ENCODE results near the gene ITPK1. TPM values are rescaled to one million over a fixed set of nuclear protein-coding genes. Genes with fewer than 3 reads are reported as not detected.

Gene ITPK1
- total RNA-seq, 2 experiments from 2014 or later: 63.7 to 71.0 TPM

DNA sequence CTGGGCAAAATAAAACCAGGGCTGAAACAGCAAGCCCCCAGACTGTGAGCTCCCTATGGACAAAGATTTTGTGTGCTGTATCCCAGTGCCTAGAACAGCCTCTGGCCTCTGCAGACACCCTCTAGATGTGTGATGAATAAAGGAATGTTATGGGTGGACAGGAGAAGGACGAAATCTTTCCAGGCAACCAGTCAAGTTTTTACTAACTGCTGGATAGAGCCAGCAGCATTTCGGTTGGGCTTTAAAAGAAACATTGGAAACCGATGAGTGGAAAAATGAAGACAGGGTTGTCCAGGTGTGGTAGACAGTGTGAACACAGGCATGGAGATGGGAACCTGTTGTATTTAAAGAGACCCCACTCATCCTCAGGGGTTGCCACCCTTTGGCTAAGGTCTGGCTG lies 188.8 kb downstream of the ITPK1 start:
- H3K4me1 Mint-ChIP-seq: no peaks in the 10 kb centered on the region
- H3K9me3 Mint-ChIP-seq: no peaks in the 10 kb centered on the region
- H3K27ac Mint-ChIP-seq: no peak overlapping the region
- H3K27me3 Mint-ChIP-seq: peaks cover 10% of the 10 kb centered on the region
- DNase-seq: no peak
- no peak overlapping the region for H3K4me3 Mint-ChIP-seq
- ChIA-PET POLR2A (no interaction called here), CTCF (no interaction called here)
- no peaks in the 10 kb centered on the region for H3K36me3 Mint-ChIP-seq (ENCODE audit: low read depth)

DNA sequence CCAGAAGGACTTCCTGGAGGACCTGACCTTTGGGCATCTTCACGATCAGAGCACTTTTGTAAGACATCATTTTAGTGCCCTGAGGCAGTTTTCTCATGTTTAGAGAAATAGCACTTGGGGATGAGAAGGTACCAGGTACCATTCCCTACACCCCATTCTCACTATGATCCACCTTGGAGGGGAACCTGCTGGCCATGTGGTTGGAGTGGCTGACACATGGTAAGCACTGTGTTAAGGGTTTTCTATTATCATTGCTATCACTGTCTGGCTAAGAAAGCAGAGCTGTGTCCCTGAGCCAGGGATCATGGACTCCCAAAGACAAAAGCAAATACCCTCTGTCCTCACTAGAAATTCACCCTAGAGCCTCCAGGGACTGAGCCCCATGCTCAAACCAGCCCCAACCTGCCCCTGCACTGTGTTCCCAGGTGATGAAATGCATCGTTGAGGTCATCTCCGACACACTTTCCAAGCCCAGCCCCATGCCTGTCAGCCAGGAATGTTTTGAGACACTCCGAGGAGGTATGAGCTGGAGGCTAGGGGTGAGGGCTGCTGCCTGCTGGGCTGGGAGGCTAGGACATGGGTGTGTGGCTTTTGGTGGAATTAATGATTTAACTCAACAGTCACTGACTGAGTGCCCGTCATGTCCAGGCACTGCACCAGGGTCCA lies 189.4 kb downstream of the ITPK1 start:
- no peak for DNase-seq
- Mint-ChIP-seq H3K27ac (no peak overlapping the region), H3K36me3 (ENCODE audit: low read depth) (no peaks in the 10 kb centered on the region), H3K9me3 (no peaks in the 10 kb centered on the region), H3K4me3 (no peak overlapping the region), H3K27me3 (peaks cover 13% of the 10 kb centered on the region), H3K4me1 (no peaks in the 10 kb centered on the region)
- ChIA-PET CTCF (no interaction called here), POLR2A (no interaction called here)

DNA sequence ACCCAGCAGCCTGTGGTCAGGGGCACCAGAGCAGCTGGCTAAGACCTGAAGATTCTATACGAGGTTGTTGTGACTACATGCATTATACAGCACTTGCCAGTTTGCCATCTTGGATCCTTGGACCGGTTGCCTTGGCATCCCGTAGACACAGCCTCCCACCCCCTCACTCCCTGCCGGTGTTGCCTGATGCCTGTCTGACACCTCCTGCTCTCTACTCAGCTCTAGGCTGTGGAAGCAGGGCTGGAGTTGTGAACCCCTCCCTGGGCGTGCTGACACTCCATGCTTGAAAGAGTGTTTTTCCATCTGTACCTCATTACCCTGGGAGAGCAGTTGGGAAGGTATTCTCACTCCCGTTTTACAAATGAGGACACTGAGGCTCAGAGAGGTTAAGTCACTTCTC lies 190.3 kb downstream of the ITPK1 start:
- Mint-ChIP-seq H3K27me3 (peaks cover 13% of the 10 kb centered on the region), H3K9me3 (no peaks in the 10 kb centered on the region), H3K27ac (no peak overlapping the region), H3K4me3 (no peak overlapping the region), H3K36me3 (ENCODE audit: low read depth) (no peaks in the 10 kb centered on the region), H3K4me1 (no peaks in the 10 kb centered on the region)
- no peak for DNase-seq
- ChIA-PET POLR2A (no interaction called here), CTCF (interaction anchor here (0.8 to 1.4 kb wide), 2 partner anchors 8 to 217 kb away, joined by 3 to 4 read pairs; no protein-coding TSS in a partner anchor)

DNA sequence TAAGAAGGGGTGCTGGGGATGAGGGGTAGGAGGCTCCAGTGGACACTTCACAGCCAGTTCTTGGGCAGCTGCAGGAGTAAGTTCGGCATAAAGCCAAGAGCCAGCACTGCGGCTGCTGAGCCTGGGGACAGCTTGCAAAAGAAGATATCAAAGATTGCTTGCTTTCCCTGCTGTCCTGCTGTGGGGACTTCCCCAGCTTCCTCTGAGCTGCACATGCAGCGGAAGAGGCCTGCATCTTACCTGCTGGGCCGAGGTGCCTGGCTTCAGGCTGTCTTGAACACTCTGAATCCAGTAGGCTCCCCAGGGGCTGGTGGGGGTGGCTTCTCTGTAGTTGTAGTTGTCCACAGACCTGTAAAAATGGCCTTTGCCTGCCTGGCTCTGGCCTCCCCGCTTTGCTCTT lies 191.5 kb downstream of the ITPK1 start:
- H3K27ac Mint-ChIP-seq: no peak overlapping the region
- no peaks in the 10 kb centered on the region for H3K9me3 Mint-ChIP-seq
- H3K4me3 Mint-ChIP-seq: no peak overlapping the region
- POLR2A ChIA-PET: no interaction called here
- DNase-seq: no peak
- CTCF ChIA-PET: interaction anchor here (1.3 kb wide), 1 partner anchor 10 kb away, joined by 3 read pairs; no protein-coding TSS in a partner anchor
- no peaks in the 10 kb centered on the region for H3K36me3 Mint-ChIP-seq (ENCODE audit: low read depth)
- peaks cover 13% of the 10 kb centered on the region for H3K27me3 Mint-ChIP-seq
- no peaks in the 10 kb centered on the region for H3K4me1 Mint-ChIP-seq

DNA sequence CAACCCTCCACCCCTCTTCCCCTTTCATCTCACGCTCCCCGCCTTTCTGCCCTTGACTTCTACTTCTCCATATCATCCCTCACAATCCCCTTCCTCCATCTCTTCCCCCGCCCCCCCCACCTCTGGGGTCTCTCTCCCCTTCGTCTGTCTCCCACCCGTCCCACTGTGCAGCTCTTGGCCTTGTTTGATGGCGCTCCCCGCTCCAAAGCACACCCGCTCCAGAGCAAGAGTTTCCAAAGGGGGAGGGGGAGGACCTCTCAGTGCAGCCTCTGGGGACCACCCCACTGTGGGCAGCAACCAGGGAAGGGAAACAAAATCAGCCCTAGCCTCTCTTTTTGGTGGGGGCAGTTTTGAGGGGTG lies 192.0 kb downstream of the ITPK1 start:
- Mint-ChIP-seq H3K27me3 (peaks cover 13% of the 10 kb centered on the region), H3K4me1 (no peaks in the 10 kb centered on the region), H3K9me3 (no peaks in the 10 kb centered on the region), H3K36me3 (ENCODE audit: low read depth) (no peaks in the 10 kb centered on the region), H3K27ac (no peak overlapping the region), H3K4me3 (no peak overlapping the region)
- POLR2A ChIA-PET: no interaction called here
- no peak for DNase-seq
- CTCF ChIA-PET: interaction anchor here (1.3 kb wide), 1 partner anchor 10 kb away, joined by 3 read pairs; no protein-coding TSS in a partner anchor

DNA sequence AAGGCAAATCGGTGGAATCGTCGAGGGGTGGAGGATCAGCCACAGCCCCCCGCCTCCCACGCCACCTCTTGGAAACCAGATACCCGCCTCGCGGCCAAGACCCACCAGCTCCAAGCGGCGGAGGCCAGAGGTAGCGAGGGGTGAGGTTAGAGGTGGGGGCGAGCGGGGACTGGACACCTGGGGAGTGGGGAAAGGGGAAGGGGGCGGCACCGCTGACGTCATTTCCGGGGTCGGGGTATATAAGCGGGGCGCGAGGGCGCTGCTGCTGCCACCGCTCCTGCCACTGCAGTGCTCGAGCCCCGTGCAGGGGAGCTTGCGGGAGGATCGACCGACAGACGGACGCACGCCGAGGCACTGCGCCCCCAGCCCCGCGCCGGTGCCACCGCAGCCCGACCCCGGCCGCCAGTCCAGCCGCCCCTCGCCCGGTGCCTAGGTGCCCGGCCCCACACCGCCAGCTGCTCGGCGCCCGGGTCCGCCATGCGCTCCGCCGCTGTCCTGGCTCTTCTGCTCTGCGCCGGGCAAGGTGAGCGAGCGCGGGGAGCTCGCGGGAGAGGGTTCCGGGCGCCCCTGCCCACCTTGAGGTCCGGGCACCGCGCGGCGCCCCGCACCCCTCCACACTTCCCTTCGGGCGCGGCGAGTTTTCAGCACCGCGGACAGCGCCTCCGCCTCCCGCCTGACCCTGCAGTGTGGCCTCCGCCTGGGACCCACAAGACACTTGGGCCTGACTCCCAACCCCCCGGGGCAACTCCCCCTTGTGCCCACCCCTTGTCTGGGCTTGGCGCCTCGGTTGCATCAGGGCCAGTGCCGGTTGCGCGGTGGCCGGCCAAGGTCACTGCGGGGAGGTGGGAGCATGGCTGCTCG lies 192.6 kb downstream of the ITPK1 start, which contains the start of gene CHGA:
Gene CHGA, plus strand, starts transcription at position 268 of the 861 bp plus-strand sequence. Its CDS starts 210 bp downstream, at position 478.
- Mint-ChIP-seq H3K9me3 (no peaks in the 10 kb centered on the region), H3K27me3 (peaks cover 13% of the 10 kb centered on the region), H3K4me3 (no peak within 1 kb of the TSS), H3K4me1 (no peaks in the 10 kb centered on the region), H3K27ac (no peak within 1 kb of the TSS), H3K36me3 (ENCODE audit: low read depth) (no peaks in the 10 kb centered on the region)
- ChIA-PET POLR2A (no interaction called here), CTCF (interaction anchor here (1.3 kb wide), 1 partner anchor 9 kb away, joined by 3 read pairs; no protein-coding TSS in a partner anchor)
- peak; percentile 64 for DNase-seq

DNA sequence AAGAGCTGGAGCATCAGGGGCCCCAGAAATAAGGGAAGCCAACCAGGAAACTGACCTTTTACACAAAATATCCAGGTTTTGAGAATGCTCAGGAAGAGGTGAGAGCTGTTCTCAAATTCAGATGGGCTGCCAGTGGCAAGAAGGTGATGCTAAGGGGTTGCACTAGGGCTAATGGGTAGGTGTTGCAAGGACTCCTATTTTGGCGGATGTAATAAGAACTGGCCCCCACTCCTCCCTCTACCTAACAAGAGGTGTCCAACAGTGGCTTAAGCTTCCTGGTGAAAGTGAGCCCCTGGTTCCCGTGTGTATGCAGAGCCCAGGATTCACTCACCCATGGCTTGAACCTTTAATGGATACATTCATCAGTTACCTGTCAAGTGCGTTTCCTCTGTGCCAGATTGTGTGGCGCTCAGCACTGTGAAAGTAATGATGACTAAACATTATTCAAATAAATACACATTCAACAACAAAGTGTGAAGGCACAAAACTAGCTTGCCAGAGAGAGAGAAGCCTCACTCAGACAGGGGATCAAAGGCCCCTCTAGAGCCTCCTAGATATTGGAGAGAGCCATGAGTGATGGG lies 193.5 kb downstream of the ITPK1 start:
- Mint-ChIP-seq H3K4me3 (no peak overlapping the region), H3K27ac (no peak overlapping the region), H3K36me3 (ENCODE audit: low read depth) (no peaks in the 10 kb centered on the region), H3K4me1 (no peaks in the 10 kb centered on the region), H3K27me3 (peaks cover 13% of the 10 kb centered on the region), H3K9me3 (no peaks in the 10 kb centered on the region)
- ChIA-PET CTCF (no interaction called here), POLR2A (no interaction called here)
- no peak for DNase-seq

DNA sequence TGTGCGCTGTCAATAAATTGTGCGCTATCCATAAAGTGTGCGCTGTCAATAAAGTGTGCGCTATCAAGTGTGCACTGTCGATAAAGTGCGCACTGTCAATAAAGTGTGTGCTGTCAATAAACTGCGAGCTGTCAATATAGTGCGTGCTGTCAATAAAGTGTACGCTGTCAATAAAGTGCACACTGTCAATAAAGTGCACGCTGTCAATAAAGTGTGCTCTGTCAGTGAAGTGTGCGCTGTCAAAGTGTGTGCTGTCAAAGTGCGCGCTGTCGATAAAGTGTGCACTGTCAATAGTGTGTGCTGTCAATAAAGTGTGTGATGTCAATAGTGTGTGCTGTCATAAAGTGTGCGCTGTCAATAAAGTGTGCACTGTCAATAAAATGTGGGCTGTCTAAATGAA lies 195.7 kb downstream of the ITPK1 start:
- Mint-ChIP-seq H3K36me3 (ENCODE audit: low read depth) (no peaks in the 10 kb centered on the region), H3K9me3 (no peaks in the 10 kb centered on the region), H3K27me3 (peaks cover 12% of the 10 kb centered on the region), H3K4me1 (no peaks in the 10 kb centered on the region), H3K4me3 (no peak overlapping the region), H3K27ac (no peak overlapping the region)
- CTCF ChIA-PET: no interaction called here
- DNase-seq: no peak
- POLR2A ChIA-PET: no interaction called here

DNA sequence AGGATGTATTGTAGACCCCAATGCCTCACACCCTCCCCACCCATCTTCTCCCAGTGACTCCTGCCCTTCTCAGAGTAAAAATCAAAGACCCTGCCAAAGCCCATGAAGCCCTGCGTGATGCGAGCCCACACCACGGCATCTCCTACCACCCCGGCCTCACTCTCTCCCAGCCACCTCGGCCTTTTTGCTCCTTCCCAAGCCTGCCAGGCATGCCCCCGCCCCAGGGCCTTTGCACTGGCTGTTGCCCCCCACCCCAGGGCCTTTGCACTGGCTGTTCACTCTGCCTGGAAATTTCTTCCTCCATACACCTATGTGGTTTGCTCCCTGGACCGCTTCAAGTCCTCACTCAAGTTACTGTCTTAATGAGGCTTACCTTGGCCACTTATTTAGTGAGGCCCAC lies 197.8 kb downstream of the ITPK1 start:
- Mint-ChIP-seq H3K27me3 (peaks cover 9% of the 10 kb centered on the region), H3K9me3 (no peaks in the 10 kb centered on the region)

DNA sequence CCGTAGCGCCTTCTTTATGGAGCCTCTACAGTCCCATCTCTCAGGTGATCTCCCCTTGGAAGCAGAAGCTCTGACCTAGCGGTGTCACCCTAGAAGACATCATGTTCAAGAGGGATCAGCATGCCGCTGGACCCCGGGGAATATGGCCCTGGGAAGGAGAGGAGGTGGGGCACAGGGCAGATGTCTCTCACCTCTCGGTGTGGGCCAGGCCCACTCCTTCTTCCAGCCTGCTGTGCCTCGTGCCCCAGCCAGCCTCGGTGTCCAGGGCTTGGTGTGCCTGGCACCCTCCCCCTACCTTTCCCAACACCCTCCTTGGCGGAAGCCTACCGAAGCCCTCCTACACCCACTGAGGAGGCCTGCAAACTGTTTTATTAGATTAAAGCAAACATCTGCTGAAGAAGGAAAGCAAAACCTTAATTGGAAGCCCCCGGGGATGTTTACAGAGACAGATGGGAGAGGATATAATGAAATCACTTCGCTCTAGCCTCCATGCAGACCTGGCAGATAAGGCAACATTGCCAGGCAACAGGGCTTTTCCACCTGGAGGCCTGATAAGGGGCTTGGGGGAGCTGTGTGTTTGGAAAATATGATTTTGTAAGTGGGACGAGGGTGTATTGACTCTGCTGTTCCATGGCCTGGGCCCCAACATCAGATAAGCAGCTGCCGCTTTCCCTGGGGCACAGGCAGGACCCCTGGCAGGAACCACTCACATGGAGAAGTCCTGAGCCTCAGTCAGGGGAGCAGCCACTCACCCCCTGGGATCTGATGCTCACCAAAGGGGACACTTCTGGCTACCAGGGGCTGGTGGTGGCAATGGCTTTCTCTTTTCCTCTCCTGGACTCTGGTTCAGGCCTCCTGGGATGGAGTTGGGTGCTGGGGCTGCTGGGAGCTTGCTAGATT lies 198.4 kb downstream of the ITPK1 start:
- H3K4me3 Mint-ChIP-seq: no peak overlapping the region
- H3K4me1 Mint-ChIP-seq: no peaks in the 10 kb centered on the region
- H3K36me3 Mint-ChIP-seq (ENCODE audit: low read depth): no peaks in the 10 kb centered on the region
- peaks cover 5% of the 10 kb centered on the region for H3K27me3 Mint-ChIP-seq
- no peak for DNase-seq
- H3K9me3 Mint-ChIP-seq: no peaks in the 10 kb centered on the region
- ChIA-PET POLR2A (interaction anchor here (0.6 kb wide), 1 partner anchor 20 kb away, joined by 3 read pairs; no protein-coding TSS in a partner anchor), CTCF (no interaction called here)
- H3K27ac Mint-ChIP-seq: no peak overlapping the region

More for the DNA sequence above, 197.8 kb downstream of the ITPK1 start:
- Mint-ChIP-seq H3K27ac (no peak overlapping the region), H3K36me3 (ENCODE audit: low read depth) (no peaks in the 10 kb centered on the region), H3K4me3 (no peak overlapping the region), H3K4me1 (no peaks in the 10 kb centered on the region)
- ChIA-PET POLR2A (no interaction called here), CTCF (no interaction called here)
- DNase-seq: no peak

DNA sequence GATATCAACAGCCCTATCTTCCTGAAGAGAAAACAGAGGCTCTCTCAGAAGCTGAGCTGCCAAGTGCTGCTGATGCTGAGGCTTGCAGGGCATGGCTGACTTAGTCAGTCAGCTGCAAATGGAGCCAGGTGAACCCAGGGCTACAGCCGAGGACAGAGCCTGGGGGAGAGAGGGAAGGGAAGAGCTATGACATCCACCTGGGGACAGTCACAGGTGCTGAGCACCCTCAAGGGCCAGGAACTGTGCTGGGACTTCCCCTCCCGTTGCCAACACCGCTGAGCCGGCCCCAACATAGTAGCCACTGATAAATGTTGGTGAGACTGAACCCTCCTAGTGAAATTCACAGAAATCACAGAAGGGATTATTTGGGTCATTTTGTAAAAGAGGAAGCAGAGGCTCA lies 199.5 kb downstream of the ITPK1 start:
- Mint-ChIP-seq H3K4me1 (no peaks in the 10 kb centered on the region), H3K4me3 (no peak overlapping the region), H3K9me3 (no peaks in the 10 kb centered on the region), H3K27ac (no peak overlapping the region), H3K27me3 (no peaks in the 10 kb centered on the region), H3K36me3 (ENCODE audit: low read depth) (no peaks in the 10 kb centered on the region)
- CTCF ChIA-PET: no interaction called here
- no peak for DNase-seq
- POLR2A ChIA-PET: no interaction called here

DNA sequence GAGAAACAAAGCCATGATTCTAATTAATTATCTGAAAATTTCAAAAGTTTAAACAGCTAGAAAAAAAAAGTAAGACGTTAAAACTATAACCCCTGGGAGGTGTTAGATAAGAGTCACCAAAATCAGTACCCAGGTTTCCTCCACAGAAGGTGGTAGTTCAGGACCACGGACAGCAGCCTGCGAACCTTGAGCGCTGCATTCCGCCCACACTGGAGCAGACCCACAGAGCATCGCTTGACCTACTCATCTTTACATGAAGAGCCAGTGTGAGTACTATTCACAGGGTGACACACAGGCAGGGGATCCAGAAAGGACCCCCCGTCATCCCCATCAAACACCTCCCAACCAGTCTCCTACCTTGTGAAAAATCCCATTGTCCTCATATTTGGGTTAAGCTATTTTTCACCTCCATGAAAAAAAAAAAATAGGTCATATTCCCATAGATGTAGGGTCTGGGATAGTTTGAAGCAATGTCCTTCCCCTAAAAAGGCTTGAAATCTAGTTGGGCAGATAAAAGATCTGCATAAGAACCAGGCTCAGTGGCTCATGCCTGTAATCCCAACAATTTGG lies 201.6 kb downstream of the ITPK1 start:
- H3K4me3 Mint-ChIP-seq: no peak overlapping the region
- no peaks in the 10 kb centered on the region for H3K4me1 Mint-ChIP-seq
- H3K36me3 Mint-ChIP-seq (ENCODE audit: low read depth): no peaks in the 10 kb centered on the region
- ChIA-PET POLR2A (no interaction called here), CTCF (interaction anchor here (0.5 to 1.4 kb wide), 3 partner anchors 9 to 1349 kb away, joined by 3 read pairs; partner anchors contain the start of gene CHGA)
- H3K27me3 Mint-ChIP-seq: no peaks in the 10 kb centered on the region
- peak; percentile 64 for DNase-seq
- no peak overlapping the region for H3K27ac Mint-ChIP-seq
- no peaks in the 10 kb centered on the region for H3K9me3 Mint-ChIP-seq

All from activated CD4-positive, alpha-beta T cell treated with anti-CD3 and anti-CD28 coated beads, Interleukin-2, amount 10 ng/mL, durations not matched to agents 7 days and 5 days (primary cell).